GM21423 (cell line): ENCODE data around the gene TCF7L2.

Experiments used
- ATAC-seq: cut with Tn5 transposase; IDR thresholded peaks from one replicate; pipeline ENCODE4 v1.9.1; 2021; ENCODE audit warnings: mild to moderate bottlenecking, moderate library complexity; ENCODE audit not compliant: unreplicated experiment

TCF7L2 gene

DNA sequence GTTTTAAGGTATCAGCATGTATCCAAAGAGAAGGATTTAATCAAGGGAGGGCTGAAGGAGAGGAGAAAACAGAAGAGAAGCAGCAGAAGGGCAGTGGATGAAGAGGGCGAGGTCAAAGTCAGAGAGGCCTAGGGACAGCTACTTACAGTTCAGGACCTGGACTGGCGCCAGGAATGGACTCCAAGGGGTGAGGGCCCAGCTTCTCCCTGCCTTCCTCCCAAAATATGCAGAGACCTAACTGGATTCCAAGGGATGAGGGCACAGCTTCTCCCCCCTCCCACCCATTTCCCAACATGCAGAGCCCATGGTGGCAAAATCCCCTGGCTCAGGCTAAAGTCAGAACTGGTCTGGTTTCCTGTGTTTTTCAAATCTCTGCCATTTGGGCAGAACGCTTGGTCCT, 3.4 kb upstream of the TCF7L2 start:
- no peak for ATAC-seq

- ATAC-seq, result no peak
Measured at GRCh38 chr10:112948196-112948595, 1.9 kb upstream of the TCF7L2 start.

- ATAC-seq, result no peak
Measured at GRCh38 chr10:112949143-112949823, 764 bp upstream of the TCF7L2 start.

DNA sequence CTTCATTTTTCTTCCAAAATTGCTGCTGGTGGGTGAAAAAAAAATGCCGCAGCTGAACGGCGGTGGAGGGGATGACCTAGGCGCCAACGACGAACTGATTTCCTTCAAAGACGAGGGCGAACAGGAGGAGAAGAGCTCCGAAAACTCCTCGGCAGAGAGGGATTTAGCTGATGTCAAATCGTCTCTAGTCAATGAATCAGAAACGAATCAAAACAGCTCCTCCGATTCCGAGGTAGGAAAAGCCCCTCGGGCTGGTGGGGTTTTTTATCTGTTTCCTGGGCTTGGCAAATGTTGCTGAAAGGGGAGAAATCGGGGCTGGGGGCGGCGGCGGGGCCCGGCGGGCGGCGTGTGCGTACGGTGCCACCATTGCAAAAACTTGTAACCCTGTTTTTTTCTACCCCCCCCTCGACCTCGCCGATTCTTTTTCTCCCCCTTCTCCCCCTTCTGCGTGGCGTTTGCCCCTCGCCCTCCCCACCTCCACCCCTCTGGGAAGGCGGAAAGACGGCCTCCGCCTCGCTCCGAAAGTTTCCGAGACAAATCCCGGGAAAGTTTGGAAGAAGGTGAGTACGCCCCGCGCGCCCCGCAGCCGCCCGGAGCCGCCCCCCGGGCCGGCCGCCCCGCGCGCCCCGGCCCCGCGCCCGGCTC, 789 bp downstream of the TCF7L2 start:
- ATAC-seq, result no peak

GRCh38 chr10:112951359-112952281, 1.6 kb downstream of the TCF7L2 start:
- no peak for ATAC-seq

- no peak for ATAC-seq
Measured at GRCh38 chr10:112952282-112953173, 2.5 kb downstream of the TCF7L2 start.

GRCh38 chr10:112953174-112954159, 3.4 kb downstream of the TCF7L2 start:
- no peak for ATAC-seq

DNA sequence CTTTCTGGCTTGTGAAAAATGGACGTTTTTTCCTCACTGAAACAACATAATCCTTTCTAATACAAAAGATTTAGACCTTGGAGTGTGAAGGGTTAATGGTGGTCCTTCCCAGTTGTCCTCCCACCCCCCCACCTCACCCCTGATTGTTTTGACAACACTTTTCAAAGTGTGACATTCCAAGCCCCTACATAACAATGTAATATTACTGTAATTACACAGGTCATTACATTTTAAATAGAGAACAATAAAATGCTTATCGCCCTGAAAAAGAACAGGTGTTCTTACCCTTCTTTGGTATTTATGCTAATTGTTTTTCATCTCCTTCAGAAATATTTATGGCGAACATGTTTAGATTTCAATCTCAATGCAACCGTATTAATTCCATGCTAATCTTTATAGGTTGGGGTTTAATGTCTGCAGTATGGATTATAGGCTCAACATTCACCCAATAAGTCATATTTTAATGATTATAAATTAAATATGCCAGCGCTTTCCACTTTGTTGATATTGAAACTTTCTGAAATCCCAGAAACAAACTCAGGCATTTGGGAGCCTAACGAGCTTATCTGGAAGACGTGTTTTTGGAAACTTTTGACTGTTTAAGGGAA, 5.0 kb downstream of the TCF7L2 start:
- ATAC-seq, result no peak

DNA sequence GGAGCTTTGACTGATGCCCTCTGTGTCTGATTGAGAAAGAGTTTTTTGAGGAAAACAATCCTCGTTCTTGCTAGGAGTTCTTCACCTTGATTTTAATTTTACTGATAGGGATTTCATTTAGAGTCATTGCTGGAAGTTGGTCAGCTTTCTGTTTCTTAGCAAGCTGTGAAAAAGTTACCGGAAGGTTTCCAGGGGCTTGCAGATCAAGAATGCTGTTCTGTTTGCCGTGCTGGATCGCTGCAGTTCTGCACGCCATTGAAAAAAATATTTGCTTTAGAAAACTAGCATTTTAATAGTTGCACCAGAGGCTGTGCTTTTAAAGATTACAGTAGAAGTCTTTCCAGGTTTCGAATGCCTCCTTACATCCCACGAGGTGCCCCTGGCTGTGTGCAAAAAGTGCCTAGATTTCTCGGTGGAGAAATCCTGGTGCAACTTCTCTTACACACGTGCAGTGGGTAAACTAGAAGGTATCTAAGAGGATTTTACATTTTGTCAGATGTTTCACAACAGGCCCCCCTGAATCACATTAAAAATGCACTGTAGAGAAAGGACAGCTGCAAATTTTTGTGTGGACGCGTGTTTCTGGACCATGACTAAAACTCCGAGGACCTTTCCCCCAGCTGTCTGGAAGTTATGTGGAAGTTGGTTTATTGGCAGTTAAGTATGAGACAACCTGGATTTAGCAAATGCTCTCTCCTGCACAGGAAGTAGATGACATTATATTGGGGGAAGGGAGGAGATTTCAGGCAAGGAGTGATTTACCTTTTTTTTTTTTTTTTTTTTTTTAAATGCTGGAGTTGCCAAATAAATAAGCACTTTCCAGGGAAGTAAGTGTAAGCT, 5.8 kb downstream of the TCF7L2 start:
- no peak for ATAC-seq

DNA sequence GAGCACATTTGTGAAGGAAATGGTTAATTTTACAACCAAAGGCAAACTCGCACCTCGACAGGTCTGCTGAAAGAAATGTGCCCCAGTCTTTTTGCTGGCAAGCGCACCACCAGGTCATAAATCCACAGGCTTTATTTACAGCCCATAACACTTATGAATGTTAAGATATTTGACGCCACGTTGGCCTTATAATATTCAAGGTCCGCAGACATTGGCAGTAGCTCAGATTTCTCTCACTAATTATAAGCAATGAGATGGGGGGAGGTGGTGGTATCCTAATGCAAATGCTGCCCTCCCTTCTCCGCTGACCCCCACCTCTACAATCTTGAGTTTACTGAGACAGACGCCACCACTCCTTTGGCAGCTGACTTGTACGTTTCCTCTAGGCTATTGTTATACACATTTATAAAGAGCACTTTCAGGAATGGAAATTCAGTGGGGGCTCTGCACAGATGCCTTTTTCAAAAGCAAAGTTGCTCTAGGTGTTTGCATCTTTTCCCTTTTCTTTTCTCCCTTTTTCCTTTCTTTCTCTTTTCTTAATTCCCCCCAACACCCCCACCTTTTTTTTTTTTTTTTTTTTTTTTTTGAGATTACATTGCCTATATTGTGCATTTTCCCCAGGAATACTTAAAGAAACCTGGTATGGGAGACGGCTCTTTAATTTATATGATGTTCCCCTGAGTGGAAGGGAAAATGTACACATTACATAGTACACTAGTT, 6.7 kb downstream of the TCF7L2 start:
- no peak for ATAC-seq

DNA sequence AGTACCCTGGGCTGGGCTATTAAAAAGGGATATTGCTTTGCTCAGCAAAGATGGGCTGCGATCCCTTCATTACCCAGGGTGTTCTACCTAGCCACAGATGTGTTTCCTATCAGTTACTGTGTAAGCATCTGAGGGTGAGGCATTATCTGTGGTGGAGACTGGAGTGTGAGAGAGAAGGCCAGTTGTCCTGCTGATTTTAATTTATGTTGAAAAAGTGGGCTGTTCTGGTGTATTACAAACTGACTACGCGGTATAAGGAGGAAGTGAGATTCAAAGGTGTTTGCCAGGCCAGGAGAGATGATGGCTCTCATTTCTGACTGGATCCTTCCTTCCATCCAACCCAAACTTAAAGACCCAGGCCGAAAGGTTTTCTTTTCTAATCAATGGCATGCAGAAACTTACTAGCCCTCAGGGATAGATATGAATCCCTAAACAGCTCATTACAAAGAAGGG, 7.6 kb downstream of the TCF7L2 start:
- ATAC-seq, result no peak

DNA sequence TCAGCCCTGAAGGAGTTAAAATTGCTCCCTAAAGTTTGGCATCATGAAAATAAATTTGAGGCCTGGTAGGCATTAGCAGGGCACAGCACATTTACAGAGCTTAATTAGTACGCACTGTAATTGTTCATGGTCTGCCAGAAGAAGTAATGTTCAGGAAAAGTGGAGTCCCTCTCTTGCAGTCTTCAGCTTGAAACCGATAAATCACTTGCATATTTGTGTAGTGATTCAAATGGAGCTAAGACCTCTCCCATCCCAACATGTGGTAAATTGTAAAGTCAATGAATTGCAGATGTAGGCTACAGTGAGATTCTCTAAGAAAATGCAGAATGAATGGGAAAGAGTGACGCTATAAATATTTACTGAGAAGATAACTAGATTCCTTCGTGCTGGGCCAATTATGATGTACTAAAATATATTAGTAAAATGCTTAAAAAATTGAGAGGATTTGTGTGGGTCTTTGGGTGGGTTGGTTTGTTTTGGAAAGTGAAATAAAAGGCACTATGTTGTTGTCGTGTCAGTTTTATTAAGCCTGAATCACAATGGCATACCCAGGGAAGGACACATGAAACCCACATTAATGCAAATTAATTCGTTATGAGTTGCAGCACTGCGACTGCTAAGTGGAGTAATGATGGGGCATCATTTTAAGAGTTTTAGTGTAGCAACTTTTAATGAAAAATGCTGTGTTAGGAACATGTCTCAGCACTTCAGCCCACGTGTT, 8.4 kb downstream of the TCF7L2 start:
- ATAC-seq, result no peak

- ATAC-seq, result no peak
Measured at GRCh38 chr10:112959207-112959838, 9.3 kb downstream of the TCF7L2 start.

DNA sequence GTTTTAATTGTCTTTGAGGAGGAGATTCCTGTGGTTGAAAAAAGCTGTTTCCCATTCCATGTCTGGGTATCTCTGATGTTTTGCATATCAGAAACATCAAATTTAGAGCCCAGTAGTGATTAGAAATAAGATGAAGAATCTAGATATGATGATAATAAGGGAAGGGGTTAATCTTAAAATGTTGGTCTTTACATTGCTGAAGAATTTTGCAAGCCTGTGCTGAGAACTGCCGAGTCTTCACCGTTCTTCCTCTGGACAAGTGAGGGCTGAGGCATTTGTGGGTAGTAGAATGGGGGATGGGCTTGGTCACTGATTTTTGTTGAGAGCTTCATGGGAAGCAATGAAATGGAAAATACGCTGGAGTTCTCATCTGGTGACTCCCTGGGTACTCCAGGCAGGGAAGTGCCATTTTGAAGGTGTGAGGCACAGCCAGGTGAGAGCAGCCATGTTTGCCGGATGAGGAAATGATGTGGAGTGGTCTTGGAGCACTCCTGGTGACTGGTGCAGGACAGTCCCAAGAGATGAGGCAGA, 10.2 kb downstream of the TCF7L2 start:
- no peak for ATAC-seq

DNA sequence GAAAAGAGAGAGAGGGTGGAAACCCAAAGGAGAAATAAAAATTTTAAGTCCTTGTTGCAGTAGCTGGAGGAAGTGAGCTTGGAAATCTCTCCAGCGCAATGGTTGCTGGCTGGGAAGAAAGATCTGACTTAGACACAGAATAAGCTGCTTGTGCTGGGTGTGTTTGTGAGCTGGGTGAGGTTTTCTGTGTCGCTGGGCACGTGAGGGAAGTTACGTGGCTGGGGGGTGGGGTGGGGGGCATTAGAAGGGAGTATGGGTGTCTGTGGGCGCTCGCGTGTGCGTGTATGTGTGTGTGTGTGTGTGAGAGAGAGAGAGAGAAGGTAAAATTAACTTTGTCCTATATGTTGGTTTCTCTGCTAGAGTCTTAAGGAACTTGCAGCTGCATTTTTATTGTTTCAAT, 11.6 kb downstream of the TCF7L2 start:
- no peak for ATAC-seq

GRCh38 chr10:112962343-112962742, 12.3 kb downstream of the TCF7L2 start:
- no peak for ATAC-seq
